H9 (cell line): Measurements from ENCODE around the gene ACVR1B. TPM values are rescaled to one million over a fixed set of nuclear protein-coding genes. Genes with fewer than 3 reads are reported as not detected.

Experiments used
- DNase-seq: peaks from one replicate; pipeline ENCODE4 v3.0.0-alpha.2; 2017
- H2AFZ ChIP-seq: one replicate; pipeline ENCODE4 v1.6.1; 2013; ENCODE audit warnings: mild to moderate bottlenecking, low read length, control low read depth, moderate library complexity
- H2AK5ac ChIP-seq: 2 replicates; pipeline ENCODE4 v1.6.1; 2013; ENCODE audit warnings: low read length, control low read depth, mixed read lengths; ENCODE audit not compliant: insufficient read length
- H2BK120ac ChIP-seq: one replicate; pipeline ENCODE4 v1.6.1; 2013; ENCODE audit warnings: low read depth, mild to moderate bottlenecking, low read length, control low read depth, inconsistent platforms; ENCODE audit not compliant: poor library complexity, severe bottlenecking
- H2BK12ac ChIP-seq: 2 replicates; pipeline ENCODE4 v1.6.1; 2013; ENCODE audit warnings: low read length, control low read depth, mixed read lengths, low read depth; ENCODE audit not compliant: insufficient read length
- H2BK15ac ChIP-seq: 2 replicates; pipeline ENCODE4 v1.6.1; 2013; ENCODE audit warnings: low read depth, low read length, control low read depth
- H2BK20ac ChIP-seq: one replicate; pipeline ENCODE4 v1.6.1; 2013; ENCODE audit warnings: low read depth, mild to moderate bottlenecking, low read length, control low read depth, inconsistent platforms; ENCODE audit not compliant: poor library complexity, severe bottlenecking
- H2BK5ac ChIP-seq: 2 replicates; pipeline ENCODE4 v1.6.1; 2013; ENCODE audit warnings: low read length, control low read depth, mixed read lengths; ENCODE audit not compliant: insufficient read length
- H3K14ac ChIP-seq: 2 replicates; pipeline ENCODE4 v1.6.1; 2013; ENCODE audit warnings: low read length, control low read depth; ENCODE audit not compliant: insufficient read depth
- H3K18ac ChIP-seq: 2 replicates; pipeline ENCODE4 v1.6.1; 2013; ENCODE audit warnings: low read depth, mild to moderate bottlenecking, mixed read lengths, low read length, control low read depth; ENCODE audit not compliant: insufficient read length
- H3K23ac ChIP-seq: 2 replicates; pipeline ENCODE4 v1.6.1; 2013; ENCODE audit warnings: low read length, control low read depth, mixed read lengths, low read depth; ENCODE audit not compliant: insufficient read length
- H3K23me2 ChIP-seq: 2 replicates; pipeline ENCODE4 v1.6.1; 2013; ENCODE audit warnings: low read depth, mild to moderate bottlenecking, mixed read lengths, low read length, control low read depth; ENCODE audit not compliant: insufficient read length, poor library complexity, severe bottlenecking
- H3K27ac ChIP-seq: 2 replicates; pipeline ENCODE4 v1.5.1; 2013; ENCODE audit warnings: low read length, control low read depth, mixed read lengths, low read depth; ENCODE audit not compliant: insufficient read length
- H3K27me3 ChIP-seq: 2 replicates; pipeline ENCODE4 v1.6.1; 2013; ENCODE audit warnings: low read length, control low read depth, inconsistent platforms; ENCODE audit not compliant: insufficient read depth
- H3K4ac ChIP-seq: 2 replicates; pipeline ENCODE4 v1.6.1; 2013; ENCODE audit warnings: low read depth, mild to moderate bottlenecking, control low read depth, inconsistent platforms, low read length, moderate library complexity
- H3K4me1 ChIP-seq: 2 replicates; pipeline ENCODE4 v1.6.1; 2013; ENCODE audit warnings: low read length, control low read depth, inconsistent platforms; ENCODE audit not compliant: insufficient read depth
- H3K4me2 ChIP-seq: 2 replicates; pipeline ENCODE4 v1.6.1; 2013; ENCODE audit warnings: low read length, control low read depth, mixed read lengths; ENCODE audit not compliant: insufficient read length, insufficient read depth
- H3K56ac ChIP-seq: 2 replicates; pipeline ENCODE4 v1.6.1; 2013; ENCODE audit warnings: low read depth, mild to moderate bottlenecking, mixed read lengths, low read length, control low read depth; ENCODE audit not compliant: insufficient read length
- H3K79me1 ChIP-seq: 2 replicates; pipeline ENCODE4 v1.6.1; 2013; ENCODE audit warnings: low read depth, mild to moderate bottlenecking, moderate library complexity, low read length, control low read depth, inconsistent platforms; ENCODE audit not compliant: insufficient read depth, poor library complexity, severe bottlenecking
- H3K79me2 ChIP-seq: 2 replicates; pipeline ENCODE4 v1.6.1; 2013; ENCODE audit warnings: low read length, control low read depth, inconsistent platforms; ENCODE audit not compliant: insufficient read depth
- H3K9ac ChIP-seq: 2 replicates; pipeline ENCODE4 v1.6.1; 2013; ENCODE audit warnings: low read length, control low read depth, mixed read lengths; ENCODE audit not compliant: insufficient read length; ENCODE audit errors: extremely low read depth
- H3K9me3 ChIP-seq: one replicate; pipeline ENCODE4 v1.6.1; 2013; ENCODE audit warnings: low read depth, low read length, inconsistent platforms; ENCODE audit not compliant: control insufficient read depth
- H3T11ph ChIP-seq: one replicate; pipeline ENCODE4 v1.6.1; 2013; ENCODE audit warnings: mild to moderate bottlenecking, low read length, control low read depth, inconsistent platforms
- H4K20me1 ChIP-seq: one replicate; pipeline ENCODE4 v1.6.1; 2013; ENCODE audit not compliant: control insufficient read depth, insufficient read length, insufficient read depth
- H4K5ac ChIP-seq: 2 replicates; pipeline ENCODE4 v1.6.1; 2013; ENCODE audit warnings: low read depth, mild to moderate bottlenecking, mixed read lengths, low read length, control low read depth; ENCODE audit not compliant: insufficient read length
- H4K8ac ChIP-seq: replicated peaks from 2 replicates; pipeline ENCODE4 v1.6.1; 2013; ENCODE audit warnings: low read length, control low read depth, mixed read lengths, low read depth; ENCODE audit not compliant: insufficient read length
- H4K91ac ChIP-seq: 2 replicates; pipeline ENCODE4 v1.6.1; 2013; ENCODE audit warnings: low read depth, mild to moderate bottlenecking, moderate library complexity, mixed read lengths, low read length, control low read depth; ENCODE audit not compliant: insufficient read length
- H3K27ac Mint-ChIP-seq, 3 experiments: 2 replicates in 2 of 3; 3 replicates in 1 of 3; pipeline ENCODE4 v1.8.0; 2020 to 2021; ENCODE audit warnings: mixed read lengths in 3 of 3, mild to moderate bottlenecking in 1 of 3, moderate library complexity in 1 of 3
- H3K27me3 Mint-ChIP-seq: 2 replicates; pipeline ENCODE4 v1.8.0; 2021; ENCODE audit warnings: low read depth, mild to moderate bottlenecking, moderate library complexity, mixed read lengths
- H3K36me3 Mint-ChIP-seq, 3 experiments: 2 replicates in 2 of 3; 3 replicates in 1 of 3; pipeline ENCODE4 v1.8.0; 2020 to 2021; ENCODE audit warnings: low read depth in 3 of 3, mixed read lengths in 3 of 3; ENCODE audit not compliant: insufficient read depth in 1 of 3
- H3K4me1 Mint-ChIP-seq, 2 experiments: 2 replicates each; pipeline ENCODE4 v1.8.0; 2020; ENCODE audit warnings: mixed read lengths in 2 of 2
- H3K4me3 Mint-ChIP-seq, 2 experiments: 2 replicates in 1 of 2; 3 replicates in 1 of 2; pipeline ENCODE4 v1.8.0; 2020 to 2021; ENCODE audit warnings: mild to moderate bottlenecking in 2 of 2, mixed read lengths in 2 of 2, moderate library complexity in 1 of 2
- H3K9me3 Mint-ChIP-seq, 2 experiments: 2 replicates in 1 of 2; 3 replicates in 1 of 2; pipeline ENCODE4 v1.8.0; 2020; ENCODE audit warnings: mild to moderate bottlenecking in 2 of 2, mixed read lengths in 2 of 2, moderate library complexity in 1 of 2
- WGBS: extraction: QIAGEN DNeasy Blood & Tissue Kit; methylation state at CpG from one replicate; pipeline ENCODE4 v1.1.7; 2013; ENCODE audit warnings: missing lambda C conversion rate, low lambda C conversion rate, mixed read lengths; ENCODE audit not compliant: insufficient read length; ENCODE audit errors: extremely low coverage; 5-methylcytosine and 5-hydroxymethylcytosine counted together
- total RNA-seq: library from RNA; stranded (reverse); gene quantifications from 2 replicates; pipeline ENCODE4 v1.2.1, GENCODE V29; 2021
- TF ChIP-seq, protein P1 (sequence below): fragments of 200-600 bp; sonication (generic); conservative IDR thresholded peaks from 3 replicates; pipeline ENCODE4 v1.8.0; 2021; ENCODE audit warnings: antibody characterized with exemption, mild to moderate bottlenecking

Gene ACVR1B
- total RNA-seq, 1 experiment from 2014 or later: 16.3 TPM

DNA sequence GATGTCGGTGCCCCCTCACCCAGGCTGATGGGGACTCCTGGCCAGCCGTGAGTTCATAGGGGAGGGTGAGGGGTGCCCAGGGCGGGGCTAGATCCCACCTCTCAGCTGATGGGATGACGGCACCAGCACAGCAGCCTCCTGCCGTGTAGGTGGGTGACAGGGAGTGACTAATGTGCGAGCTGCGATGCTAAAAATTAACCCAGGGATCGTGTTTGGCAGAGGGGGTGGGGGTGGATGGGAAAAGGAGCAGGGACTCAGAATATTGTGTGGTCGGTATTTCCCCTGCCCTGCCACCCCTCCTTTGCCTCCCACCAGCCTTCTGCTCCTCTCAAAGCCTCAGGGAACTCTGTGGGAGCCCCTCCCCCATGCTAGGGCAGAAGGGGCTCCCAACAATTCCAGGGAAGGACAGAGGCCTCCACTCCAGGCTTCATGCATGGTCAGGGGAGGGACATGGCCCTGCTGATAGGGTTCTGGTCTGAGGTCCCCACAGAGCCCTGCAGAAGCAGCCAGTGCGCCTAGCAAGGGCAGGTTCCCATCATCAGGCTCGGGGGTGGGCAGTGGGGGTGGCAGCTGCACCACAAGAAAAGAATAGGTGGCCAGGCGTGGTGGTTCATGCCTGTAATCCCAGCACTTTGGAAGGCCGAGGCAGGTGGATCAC lies 67.7 kb downstream of the ACVR1B start:
- Histone ChIP-seq H4K20me1 (no peaks in the 10 kb centered on the region), H3T11ph (no peak overlapping the region), H2BK15ac (no peak overlapping the region), H3K23ac (no peak overlapping the region), H3K27ac (no peak overlapping the region), H3K18ac (no peak overlapping the region), H4K5ac (no peak overlapping the region), H2BK20ac (no peak overlapping the region), H3K4ac (no peak overlapping the region), H3K27me3 (peaks cover 5% of the 10 kb centered on the region; the same call in 1 of the 2 replicates), H2BK5ac (no peak overlapping the region), H4K91ac (no peak overlapping the region), H3K23me2 (peaks cover 13% of the 10 kb centered on the region), H2BK12ac (no peak overlapping the region), H4K8ac (no peak overlapping the region), H2AFZ (no peak overlapping the region), H2AK5ac (no peak overlapping the region), H3K4me2 (no peak overlapping the region), H3K79me2 (no peaks in the 10 kb centered on the region), H2BK120ac (no peak overlapping the region), H3K14ac (no peak overlapping the region), H3K4me1 (peaks cover 5% of the 10 kb centered on the region), H3K9ac (no peak overlapping the region), H3K56ac (no peak overlapping the region), H3K79me1 (no peaks in the 10 kb centered on the region), H3K9me3 (no peaks in the 10 kb centered on the region)
- H3K4me3 Mint-ChIP-seq: no peak overlapping the region
- TF ChIP-seq, protein P1, sequence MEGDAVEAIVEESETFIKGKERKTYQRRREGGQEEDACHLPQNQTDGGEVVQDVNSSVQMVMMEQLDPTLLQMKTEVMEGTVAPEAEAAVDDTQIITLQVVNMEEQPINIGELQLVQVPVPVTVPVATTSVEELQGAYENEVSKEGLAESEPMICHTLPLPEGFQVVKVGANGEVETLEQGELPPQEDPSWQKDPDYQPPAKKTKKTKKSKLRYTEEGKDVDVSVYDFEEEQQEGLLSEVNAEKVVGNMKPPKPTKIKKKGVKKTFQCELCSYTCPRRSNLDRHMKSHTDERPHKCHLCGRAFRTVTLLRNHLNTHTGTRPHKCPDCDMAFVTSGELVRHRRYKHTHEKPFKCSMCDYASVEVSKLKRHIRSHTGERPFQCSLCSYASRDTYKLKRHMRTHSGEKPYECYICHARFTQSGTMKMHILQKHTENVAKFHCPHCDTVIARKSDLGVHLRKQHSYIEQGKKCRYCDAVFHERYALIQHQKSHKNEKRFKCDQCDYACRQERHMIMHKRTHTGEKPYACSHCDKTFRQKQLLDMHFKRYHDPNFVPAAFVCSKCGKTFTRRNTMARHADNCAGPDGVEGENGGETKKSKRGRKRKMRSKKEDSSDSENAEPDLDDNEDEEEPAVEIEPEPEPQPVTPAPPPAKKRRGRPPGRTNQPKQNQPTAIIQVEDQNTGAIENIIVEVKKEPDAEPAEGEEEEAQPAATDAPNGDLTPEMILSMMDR: no peak
- H3K9me3 Mint-ChIP-seq: no peaks in the 10 kb centered on the region; a peak in 1 of 5 replicates
- no peaks in the 10 kb centered on the region for H3K36me3 Mint-ChIP-seq
- DNase-seq: no peak
- WGBS: no CpG with 5 or more reads among the region's 13 CpGs
- peaks cover 89% of the 10 kb centered on the region for H3K27me3 Mint-ChIP-seq
- H3K4me1 Mint-ChIP-seq: peaks cover 24 to 35% of the 10 kb centered on the region in 2 experiments
- no peak overlapping the region for H3K27ac Mint-ChIP-seq
